ENCODE results near the gene SOBP. TPM values are rescaled to one million over a fixed set of nuclear protein-coding genes. Genes with fewer than 3 reads are reported as not detected.

Gene SOBP
- polyA plus RNA-seq, 1 donor (not counting 4 experiments of a cell fraction or from before 2014, with no cell fraction given): not detected

DNA sequence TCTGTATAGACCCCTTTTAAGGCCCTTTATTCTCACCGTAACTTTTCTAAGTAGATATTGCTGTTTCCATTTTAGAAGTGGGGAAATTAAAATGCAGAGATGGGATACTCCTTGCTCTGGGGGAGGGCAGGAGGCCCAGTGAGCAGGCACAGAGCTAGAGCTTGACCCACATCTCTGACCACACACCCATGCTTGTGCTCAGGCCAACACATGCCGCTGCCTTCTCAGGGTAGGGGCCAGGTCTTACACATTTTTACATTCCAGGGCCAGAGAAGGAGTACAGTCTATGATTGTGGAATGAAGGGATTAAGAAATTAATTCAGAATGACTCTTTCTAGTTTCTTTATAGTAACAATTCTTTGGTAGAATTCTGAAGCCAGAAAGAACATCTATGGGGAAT, 104.8 kb downstream of the SOBP start:
- DNase-seq (ENCODE audit: low read depth, low spot score) (no peak), FAIRE-seq (no peak)
- H3K79me2 ChIP-seq (ENCODE audit: control insufficient read depth, insufficient read depth, low read length): no peaks in the 10 kb centered on the region
- no peak for TF ChIP-seq EZH2 (IDR thresholded peaks at IDR 0.05; ENCODE audit: low read length)
- TF ChIP-seq, protein P1, sequence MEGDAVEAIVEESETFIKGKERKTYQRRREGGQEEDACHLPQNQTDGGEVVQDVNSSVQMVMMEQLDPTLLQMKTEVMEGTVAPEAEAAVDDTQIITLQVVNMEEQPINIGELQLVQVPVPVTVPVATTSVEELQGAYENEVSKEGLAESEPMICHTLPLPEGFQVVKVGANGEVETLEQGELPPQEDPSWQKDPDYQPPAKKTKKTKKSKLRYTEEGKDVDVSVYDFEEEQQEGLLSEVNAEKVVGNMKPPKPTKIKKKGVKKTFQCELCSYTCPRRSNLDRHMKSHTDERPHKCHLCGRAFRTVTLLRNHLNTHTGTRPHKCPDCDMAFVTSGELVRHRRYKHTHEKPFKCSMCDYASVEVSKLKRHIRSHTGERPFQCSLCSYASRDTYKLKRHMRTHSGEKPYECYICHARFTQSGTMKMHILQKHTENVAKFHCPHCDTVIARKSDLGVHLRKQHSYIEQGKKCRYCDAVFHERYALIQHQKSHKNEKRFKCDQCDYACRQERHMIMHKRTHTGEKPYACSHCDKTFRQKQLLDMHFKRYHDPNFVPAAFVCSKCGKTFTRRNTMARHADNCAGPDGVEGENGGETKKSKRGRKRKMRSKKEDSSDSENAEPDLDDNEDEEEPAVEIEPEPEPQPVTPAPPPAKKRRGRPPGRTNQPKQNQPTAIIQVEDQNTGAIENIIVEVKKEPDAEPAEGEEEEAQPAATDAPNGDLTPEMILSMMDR (optimal IDR thresholded peaks at IDR 0.05 in 1 of 3, IDR thresholded peaks at IDR 0.05 in 1 of 3, conservative IDR thresholded peaks at IDR 0.05 in 1 of 3; ENCODE audit: extremely low read depth in 1 of 3, insufficient read depth in 2 of 3, low read length in 3 of 3): no peak
- H3K4me1 ChIP-seq (ENCODE audit: control insufficient read depth, extremely low read depth, insufficient read depth, low read length): no peaks in the 10 kb centered on the region
- no peak overlapping the region for H2AFZ ChIP-seq (ENCODE audit: control insufficient read depth, low read length)
- H3K9me1 ChIP-seq (ENCODE audit: control insufficient read depth, extremely low read depth, insufficient read depth, low read length): no peaks in the 10 kb centered on the region
- no peaks in the 10 kb centered on the region for H3K36me3 ChIP-seq (ENCODE audit: control insufficient read depth in 2 of 2, extremely low read depth in 1 of 2, insufficient read depth in 2 of 2, low read length in 2 of 2)
- no peak overlapping the region for H3K9ac ChIP-seq (ENCODE audit: control insufficient read depth, extremely low read depth, insufficient read depth, low read length)
- H4K20me1 ChIP-seq (ENCODE audit: control insufficient read depth, extremely low read depth, insufficient read depth, low read length): no peaks in the 10 kb centered on the region
- H3K9me3 ChIP-seq (ENCODE audit: control insufficient read depth, low read depth, low read length): no peaks in the 10 kb centered on the region
- dilution Hi-C loops (cut with MboI; ENCODE audit: extremely low pct_ligation_motif_present, low sequenced_read_pairs): no loop called here
- no peak overlapping the region for H3K27ac ChIP-seq (ENCODE audit: control insufficient read depth, insufficient read depth, low read length)
- no peak overlapping the region for H3K4me3 ChIP-seq (ENCODE audit: control insufficient read depth in 2 of 3, extremely low read depth in 1 of 3, insufficient read depth in 2 of 3, low read depth in 1 of 3, low read length in 3 of 3)
- H3K4me2 ChIP-seq (ENCODE audit: control insufficient read depth, extremely low read depth, insufficient read depth, low read depth, low read length): no peak overlapping the region
- H3K27me3 ChIP-seq (ENCODE audit: control insufficient read depth, extremely low read depth, insufficient read depth, low read length): peaks cover 4% of the 10 kb centered on the region

- FAIRE-seq: no peak
These were observed 108.2 kb downstream of the SOBP start for GRCh38 chr6:107598091-107598490.

More at GRCh38 chr6:107598091-107598490, 108.2 kb downstream of the SOBP start:
- no peak overlapping the region for H3K4me2 ChIP-seq (ENCODE audit: control insufficient read depth, extremely low read depth, insufficient read depth, low read depth, low read length)
- DNase-seq (ENCODE audit: low read depth, low spot score): no peak
- no peaks in the 10 kb centered on the region for H3K79me2 ChIP-seq (ENCODE audit: control insufficient read depth, insufficient read depth, low read length)
- H3K9me1 ChIP-seq (ENCODE audit: control insufficient read depth, extremely low read depth, insufficient read depth, low read length): no peaks in the 10 kb centered on the region
- TF ChIP-seq EZH2 (IDR thresholded peaks at IDR 0.05; ENCODE audit: low read length): no peak
- TF ChIP-seq, protein P1 (optimal IDR thresholded peaks at IDR 0.05 in 1 of 3, IDR thresholded peaks at IDR 0.05 in 1 of 3, conservative IDR thresholded peaks at IDR 0.05 in 1 of 3; ENCODE audit: extremely low read depth in 1 of 3, insufficient read depth in 2 of 3, low read length in 3 of 3): no peak
- no peak overlapping the region for H3K4me3 ChIP-seq (ENCODE audit: control insufficient read depth in 2 of 3, extremely low read depth in 1 of 3, insufficient read depth in 2 of 3, low read depth in 1 of 3, low read length in 3 of 3)
- dilution Hi-C loops (cut with MboI; ENCODE audit: extremely low pct_ligation_motif_present, low sequenced_read_pairs): no loop called here
- H4K20me1 ChIP-seq (ENCODE audit: control insufficient read depth, extremely low read depth, insufficient read depth, low read length): no peaks in the 10 kb centered on the region
- H3K4me1 ChIP-seq (ENCODE audit: control insufficient read depth, extremely low read depth, insufficient read depth, low read length): peaks cover 15% of the 10 kb centered on the region
- H3K36me3 ChIP-seq (ENCODE audit: control insufficient read depth in 2 of 2, extremely low read depth in 1 of 2, insufficient read depth in 2 of 2, low read length in 2 of 2): no peaks in the 10 kb centered on the region
- no peaks in the 10 kb centered on the region for H3K9me3 ChIP-seq (ENCODE audit: control insufficient read depth, low read depth, low read length)
- H3K27me3 ChIP-seq (ENCODE audit: control insufficient read depth, extremely low read depth, insufficient read depth, low read length): no peaks in the 10 kb centered on the region
- no peak overlapping the region for H3K27ac ChIP-seq (ENCODE audit: control insufficient read depth, insufficient read depth, low read length)
- no peak overlapping the region for H3K9ac ChIP-seq (ENCODE audit: control insufficient read depth, extremely low read depth, insufficient read depth, low read length)
- H2AFZ ChIP-seq (ENCODE audit: control insufficient read depth, low read length): no peak overlapping the region
